MM.1S (cell line): ENCODE data around the gene RPAP3.

Experiments
- DNase-seq: peaks from one replicate; pipeline ENCODE4 v3.0.0-alpha.2; 2015
- H2AFZ ChIP-seq: fragments of 300-600 bp; sonication (generic); 2 replicates; pipeline ENCODE4 v1.6.0; 2016; ENCODE audit warnings: antibody characterized with exemption, low read length
- H3F3A ChIP-seq: fragments of 300-600 bp; sonication (generic); 2 replicates; pipeline ENCODE4 v1.6.1; 2016; ENCODE audit warnings: mild to moderate bottlenecking, antibody characterized with exemption, low read length, moderate library complexity, mixed read lengths; ENCODE audit not compliant: insufficient read depth
- H3K27ac ChIP-seq: fragments of 300-600 bp; sonication (generic); 2 replicates; pipeline ENCODE4 v1.5.1; 2016; ENCODE audit warnings: mild to moderate bottlenecking, low read length
- H3K27me3 ChIP-seq: fragments of 300-600 bp; sonication (generic); replicated peaks from 2 replicates; pipeline ENCODE4 v1.6.0; 2016; ENCODE audit warnings: low read length; ENCODE audit not compliant: insufficient read depth
- H3K36me3 ChIP-seq: fragments of 300-600 bp; sonication (generic); replicated peaks from 2 replicates; pipeline ENCODE4 v1.6.1; 2016; ENCODE audit warnings: mild to moderate bottlenecking, low read length, mixed read lengths; ENCODE audit not compliant: insufficient read depth
- H3K4me1 ChIP-seq: fragments of 300-600 bp; sonication (generic); 2 replicates; pipeline ENCODE4 v1.6.1; 2016; ENCODE audit warnings: low read length, mixed read lengths
- H3K4me2 ChIP-seq: fragments of 300-600 bp; sonication (generic); 2 replicates; pipeline ENCODE4 v1.6.0; 2016; ENCODE audit warnings: low read depth, low read length
- H3K4me3 ChIP-seq: fragments of 300-600 bp; sonication (generic); 2 replicates; pipeline ENCODE4 v1.5.1; 2016; ENCODE audit warnings: low read length, mixed read lengths
- H3K79me2 ChIP-seq: fragments of 300-600 bp; sonication (generic); 2 replicates; pipeline ENCODE4 v1.6.1; 2016; ENCODE audit warnings: mixed run types, low read length, mixed read lengths
- H3K9ac ChIP-seq: fragments of 300-600 bp; sonication (generic); 2 replicates; pipeline ENCODE4 v1.6.1; 2016; ENCODE audit warnings: low read length, mixed read lengths
- H3K9me2 ChIP-seq: fragments of 300-600 bp; sonication (generic); replicated peaks from 2 replicates; pipeline ENCODE4 v1.6.1; 2016; ENCODE audit warnings: mild to moderate bottlenecking, low read length, mixed read lengths; ENCODE audit not compliant: insufficient read depth
- H3K9me3 ChIP-seq: fragments of 300-600 bp; sonication (generic); replicated peaks from 2 replicates; pipeline ENCODE4 v1.6.1; 2016; ENCODE audit warnings: mild to moderate bottlenecking, low read length, mixed read lengths; ENCODE audit not compliant: insufficient read depth
- H4K20me1 ChIP-seq: fragments of 300-600 bp; sonication (generic); 2 replicates; pipeline ENCODE4 v1.6.1; 2016; ENCODE audit warnings: mild to moderate bottlenecking, low read length, moderate library complexity, mixed read lengths; ENCODE audit not compliant: insufficient read depth
- EZH2 ChIP-seq: fragments of 300-600 bp; sonication (generic); optimal IDR thresholded peaks from 2 replicates; pipeline ENCODE3; 2017; ENCODE audit warnings: low read depth, mild to moderate bottlenecking, antibody characterized with exemption, low read length, mixed read lengths
- EZH2phosphoT487 ChIP-seq: fragments of 300-600 bp; sonication (generic); IDR thresholded peaks from 2 replicates; pipeline ENCODE4 v1.6.1; 2018; ENCODE audit warnings: antibody characterized with exemption, low read length
- TF ChIP-seq, protein P1 (sequence below): fragments of 300-600 bp; sonication (generic); IDR thresholded peaks from 2 replicates; pipeline ENCODE4 v1.5.1; 2016; ENCODE audit warnings: antibody characterized with exemption, low read length, mixed read lengths

The RPAP3 gene

GRCh38 chr12:47743311-47743860 is 37.6 kb upstream of the RPAP3 start:
- Histone ChIP-seq H3K9me2 (no peaks in the 10 kb centered on the region), H3K4me3 (no peak overlapping the region), H3K27me3 (no peaks in the 10 kb centered on the region), H3F3A (peaks cover 5% of the 10 kb centered on the region; the same call in 1 of the 2 replicates), H3K36me3 (no peaks in the 10 kb centered on the region), H3K27ac (no peak overlapping the region), H2AFZ (no peak overlapping the region), H3K9me3 (no peaks in the 10 kb centered on the region), H3K79me2 (no peaks in the 10 kb centered on the region), H3K9ac (no peak overlapping the region), H3K4me2 (no peak overlapping the region), H4K20me1 (no peaks in the 10 kb centered on the region), H3K4me1 (peaks cover 34% of the 10 kb centered on the region)
- TF ChIP-seq EZH2phosphoT487: no peak
- TF ChIP-seq, protein P1, sequence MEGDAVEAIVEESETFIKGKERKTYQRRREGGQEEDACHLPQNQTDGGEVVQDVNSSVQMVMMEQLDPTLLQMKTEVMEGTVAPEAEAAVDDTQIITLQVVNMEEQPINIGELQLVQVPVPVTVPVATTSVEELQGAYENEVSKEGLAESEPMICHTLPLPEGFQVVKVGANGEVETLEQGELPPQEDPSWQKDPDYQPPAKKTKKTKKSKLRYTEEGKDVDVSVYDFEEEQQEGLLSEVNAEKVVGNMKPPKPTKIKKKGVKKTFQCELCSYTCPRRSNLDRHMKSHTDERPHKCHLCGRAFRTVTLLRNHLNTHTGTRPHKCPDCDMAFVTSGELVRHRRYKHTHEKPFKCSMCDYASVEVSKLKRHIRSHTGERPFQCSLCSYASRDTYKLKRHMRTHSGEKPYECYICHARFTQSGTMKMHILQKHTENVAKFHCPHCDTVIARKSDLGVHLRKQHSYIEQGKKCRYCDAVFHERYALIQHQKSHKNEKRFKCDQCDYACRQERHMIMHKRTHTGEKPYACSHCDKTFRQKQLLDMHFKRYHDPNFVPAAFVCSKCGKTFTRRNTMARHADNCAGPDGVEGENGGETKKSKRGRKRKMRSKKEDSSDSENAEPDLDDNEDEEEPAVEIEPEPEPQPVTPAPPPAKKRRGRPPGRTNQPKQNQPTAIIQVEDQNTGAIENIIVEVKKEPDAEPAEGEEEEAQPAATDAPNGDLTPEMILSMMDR: no peak
- no peak for TF ChIP-seq EZH2
- DNase-seq: no peak

DNA sequence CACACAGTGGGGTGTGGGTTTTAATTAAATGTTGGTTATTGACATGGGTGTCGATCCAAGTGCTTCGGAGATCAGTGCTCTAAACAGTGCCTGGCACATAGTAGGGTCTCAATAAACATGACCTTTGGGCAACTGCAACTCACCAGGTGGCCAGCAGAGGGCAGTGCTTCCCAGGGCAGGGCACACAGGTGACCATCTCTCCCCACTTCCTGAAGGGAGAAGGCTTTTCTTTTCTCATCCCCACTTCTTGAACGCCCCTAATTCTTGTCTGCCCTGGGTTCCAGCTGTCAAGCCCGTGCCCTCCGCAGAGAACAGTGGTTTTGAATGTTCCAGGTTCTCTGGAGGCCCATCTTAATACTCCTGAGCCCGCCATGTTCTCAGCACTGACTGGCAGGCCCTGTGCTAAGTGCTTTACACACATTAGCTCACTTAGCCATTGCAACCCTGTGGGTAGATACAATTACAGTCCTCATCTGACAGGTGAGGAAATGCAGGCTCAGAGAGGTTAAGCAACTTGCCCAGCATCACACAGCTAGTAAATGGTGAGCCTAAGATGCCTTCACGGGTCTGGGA is 36.5 kb upstream of the RPAP3 start:
- Histone ChIP-seq H3F3A (peaks cover 5% of the 10 kb centered on the region; the same call in 1 of the 2 replicates), H3K79me2 (no peaks in the 10 kb centered on the region), H3K36me3 (no peaks in the 10 kb centered on the region), H2AFZ (no peak overlapping the region; the same call in 1 of the 2 replicates), H3K4me1 (peaks cover 26% of the 10 kb centered on the region), H3K9me2 (no peaks in the 10 kb centered on the region), H4K20me1 (no peaks in the 10 kb centered on the region), H3K4me3 (no peak overlapping the region), H3K9ac (no peak overlapping the region), H3K27ac (no peak overlapping the region), H3K9me3 (no peaks in the 10 kb centered on the region), H3K4me2 (no peak overlapping the region), H3K27me3 (no peaks in the 10 kb centered on the region)
- no peak for TF ChIP-seq EZH2
- TF ChIP-seq, protein P1: peak; percentile 96
- peak; percentile 47 for DNase-seq

GRCh38 chr12:47741340-47741703 is 35.5 kb upstream of the RPAP3 start:
- no peaks in the 10 kb centered on the region for H3K36me3 ChIP-seq
- H2AFZ ChIP-seq: peak overlapping the region; percentile 44
- H3K79me2 ChIP-seq: no peaks in the 10 kb centered on the region
- H3K9ac ChIP-seq: no peak overlapping the region
- peak overlapping the region; percentile 32; the same call in 1 of the 2 replicates for H3K27ac ChIP-seq
- no peak for TF ChIP-seq EZH2
- TF ChIP-seq, protein P1: no peak
- no peaks in the 10 kb centered on the region for H4K20me1 ChIP-seq
- no peaks in the 10 kb centered on the region for H3K9me3 ChIP-seq
- no peaks in the 10 kb centered on the region for H3K9me2 ChIP-seq
- peaks cover 16% of the 10 kb centered on the region for H3K4me1 ChIP-seq
- DNase-seq: peak; percentile 93
- no peaks in the 10 kb centered on the region for H3K27me3 ChIP-seq
- no peak overlapping the region for H3K4me3 ChIP-seq
- peak overlapping the region; percentile 23 for H3K4me2 ChIP-seq
- peaks cover 5% of the 10 kb centered on the region; the same call in 1 of the 2 replicates for H3F3A ChIP-seq
